Measurements from ENCODE around the gene C3orf52. TPM values are rescaled to one million over a fixed set of nuclear protein-coding genes. Genes with fewer than 3 reads are reported as not detected.

Gene C3orf52
- total RNA-seq, 1 experiment from 2014 or later, result 14.3 TPM

DNA sequence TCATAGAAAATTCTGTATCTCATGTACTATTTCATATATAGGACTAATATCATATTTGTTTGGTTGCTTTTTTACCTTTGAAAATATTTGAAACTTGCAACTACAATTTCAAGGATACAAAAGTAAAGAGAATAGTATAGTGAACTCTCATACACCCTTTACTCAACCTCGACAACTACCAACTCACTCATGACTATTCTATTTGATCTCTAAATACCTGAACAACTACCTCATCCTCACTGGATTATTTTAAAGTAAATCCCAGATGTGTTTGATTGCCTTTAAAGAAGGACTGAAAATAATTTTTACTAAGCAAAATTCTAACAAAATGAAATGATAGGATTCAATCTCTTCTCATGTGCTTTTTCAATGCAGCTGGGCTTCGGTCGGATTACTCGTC is 39.6 kb upstream of the C3orf52 start:
- Mint-ChIP-seq H3K4me3 (no peak overlapping the region), H3K27me3 (ENCODE audit: low read depth) (no peaks in the 10 kb centered on the region; the same call in 1 of the 2 replicates), H3K36me3 (no peaks in the 10 kb centered on the region), H3K27ac (no peak overlapping the region), H3K4me1 (peaks cover 23% of the 10 kb centered on the region), H3K9me3 (no peaks in the 10 kb centered on the region)
- ATAC-seq, result no peak
- ChIA-PET CTCF (no interaction called here), POLR2A (no interaction called here)
- TF ChIP-seq, protein P1, sequence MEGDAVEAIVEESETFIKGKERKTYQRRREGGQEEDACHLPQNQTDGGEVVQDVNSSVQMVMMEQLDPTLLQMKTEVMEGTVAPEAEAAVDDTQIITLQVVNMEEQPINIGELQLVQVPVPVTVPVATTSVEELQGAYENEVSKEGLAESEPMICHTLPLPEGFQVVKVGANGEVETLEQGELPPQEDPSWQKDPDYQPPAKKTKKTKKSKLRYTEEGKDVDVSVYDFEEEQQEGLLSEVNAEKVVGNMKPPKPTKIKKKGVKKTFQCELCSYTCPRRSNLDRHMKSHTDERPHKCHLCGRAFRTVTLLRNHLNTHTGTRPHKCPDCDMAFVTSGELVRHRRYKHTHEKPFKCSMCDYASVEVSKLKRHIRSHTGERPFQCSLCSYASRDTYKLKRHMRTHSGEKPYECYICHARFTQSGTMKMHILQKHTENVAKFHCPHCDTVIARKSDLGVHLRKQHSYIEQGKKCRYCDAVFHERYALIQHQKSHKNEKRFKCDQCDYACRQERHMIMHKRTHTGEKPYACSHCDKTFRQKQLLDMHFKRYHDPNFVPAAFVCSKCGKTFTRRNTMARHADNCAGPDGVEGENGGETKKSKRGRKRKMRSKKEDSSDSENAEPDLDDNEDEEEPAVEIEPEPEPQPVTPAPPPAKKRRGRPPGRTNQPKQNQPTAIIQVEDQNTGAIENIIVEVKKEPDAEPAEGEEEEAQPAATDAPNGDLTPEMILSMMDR (IDR thresholded peaks at IDR 0.05), result no peak
- TF ChIP-seq FOXJ3 (CRISPR knock-in tag; IDR thresholded peaks at IDR 0.05; ENCODE audit: borderline replicate concordance), result no peak
- TF ChIP-seq, protein P2, sequence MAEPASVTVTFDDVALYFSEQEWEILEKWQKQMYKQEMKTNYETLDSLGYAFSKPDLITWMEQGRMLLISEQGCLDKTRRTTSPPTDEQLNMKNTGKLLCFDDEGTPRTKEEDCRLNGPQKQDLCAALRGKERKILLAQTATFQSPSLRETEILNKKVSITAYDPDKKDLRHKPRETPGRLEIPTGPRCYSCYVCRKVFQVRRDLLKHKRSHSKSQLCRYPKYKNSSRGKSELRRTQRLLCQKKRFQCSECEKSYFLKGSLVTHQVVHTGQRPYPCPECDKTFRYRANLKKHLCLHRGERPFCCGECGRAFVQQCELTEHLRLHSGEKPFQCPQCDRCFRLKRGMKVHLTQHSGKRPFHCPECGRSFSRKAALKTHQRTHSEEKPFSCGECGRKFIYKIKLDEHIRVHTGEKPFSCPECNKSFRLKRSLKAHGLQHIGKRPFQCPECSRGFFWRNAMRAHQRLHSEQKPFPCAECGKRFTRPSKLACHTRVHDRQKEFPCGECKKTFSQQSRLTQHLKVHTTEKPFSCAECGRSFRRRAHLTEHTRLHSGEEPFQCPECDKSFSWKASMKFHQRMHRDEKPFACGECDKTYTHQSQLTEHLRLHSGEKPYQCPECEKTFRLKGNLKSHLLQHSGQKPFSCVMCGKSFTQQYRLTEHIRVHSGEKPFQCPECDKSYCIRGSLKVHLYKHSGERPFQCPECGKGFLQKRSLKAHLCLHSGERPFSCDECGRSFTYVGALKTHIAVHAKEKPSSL (CRISPR knock-in tag; conservative IDR thresholded peaks at IDR 0.05), result no peak
- TF ChIP-seq NR1H2 (CRISPR knock-in tag; IDR thresholded peaks at IDR 0.05), result no peak
- TF ChIP-seq, protein P3, sequence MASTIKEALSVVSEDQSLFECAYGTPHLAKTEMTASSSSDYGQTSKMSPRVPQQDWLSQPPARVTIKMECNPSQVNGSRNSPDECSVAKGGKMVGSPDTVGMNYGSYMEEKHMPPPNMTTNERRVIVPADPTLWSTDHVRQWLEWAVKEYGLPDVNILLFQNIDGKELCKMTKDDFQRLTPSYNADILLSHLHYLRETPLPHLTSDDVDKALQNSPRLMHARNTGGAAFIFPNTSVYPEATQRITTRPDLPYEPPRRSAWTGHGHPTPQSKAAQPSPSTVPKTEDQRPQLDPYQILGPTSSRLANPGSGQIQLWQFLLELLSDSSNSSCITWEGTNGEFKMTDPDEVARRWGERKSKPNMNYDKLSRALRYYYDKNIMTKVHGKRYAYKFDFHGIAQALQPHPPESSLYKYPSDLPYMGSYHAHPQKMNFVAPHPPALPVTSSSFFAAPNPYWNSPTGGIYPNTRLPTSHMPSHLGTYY (CRISPR knock-in tag; IDR thresholded peaks at IDR 0.05), result no peak
- no peak for TF ChIP-seq ETV6 (CRISPR knock-in tag; IDR thresholded peaks at IDR 0.05)
- DNase-seq (ENCODE audit: low spot score), result no peak

DNA sequence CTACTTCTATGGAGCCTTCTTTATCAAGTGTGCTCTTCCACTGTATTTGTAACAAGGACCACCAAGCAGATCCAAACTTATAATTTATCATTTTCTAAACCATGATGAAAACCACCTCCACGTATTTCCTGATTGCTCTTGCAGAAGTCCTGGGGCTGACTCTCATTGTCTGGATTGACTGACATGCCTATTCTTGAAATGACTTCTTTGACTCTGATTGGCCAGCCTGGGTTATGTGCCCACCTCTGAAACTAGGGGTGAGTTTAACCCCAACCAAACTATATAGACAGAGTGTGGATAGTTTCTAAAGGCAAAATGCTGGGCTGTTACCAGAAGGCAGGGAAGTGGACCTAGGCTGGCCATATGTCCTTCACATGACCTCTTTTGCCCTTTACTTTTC is 38.9 kb upstream of the C3orf52 start:
- Mint-ChIP-seq H3K9me3 (no peaks in the 10 kb centered on the region), H3K4me1 (peaks cover 22% of the 10 kb centered on the region), H3K36me3 (no peaks in the 10 kb centered on the region), H3K27me3 (ENCODE audit: low read depth) (no peaks in the 10 kb centered on the region; the same call in 1 of the 2 replicates), H3K27ac (no peak overlapping the region), H3K4me3 (no peak overlapping the region)
- TF ChIP-seq, protein P4, sequence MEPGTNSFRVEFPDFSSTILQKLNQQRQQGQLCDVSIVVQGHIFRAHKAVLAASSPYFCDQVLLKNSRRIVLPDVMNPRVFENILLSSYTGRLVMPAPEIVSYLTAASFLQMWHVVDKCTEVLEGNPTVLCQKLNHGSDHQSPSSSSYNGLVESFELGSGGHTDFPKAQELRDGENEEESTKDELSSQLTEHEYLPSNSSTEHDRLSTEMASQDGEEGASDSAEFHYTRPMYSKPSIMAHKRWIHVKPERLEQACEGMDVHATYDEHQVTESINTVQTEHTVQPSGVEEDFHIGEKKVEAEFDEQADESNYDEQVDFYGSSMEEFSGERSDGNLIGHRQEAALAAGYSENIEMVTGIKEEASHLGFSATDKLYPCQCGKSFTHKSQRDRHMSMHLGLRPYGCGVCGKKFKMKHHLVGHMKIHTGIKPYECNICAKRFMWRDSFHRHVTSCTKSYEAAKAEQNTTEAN (CRISPR knock-in tag; IDR thresholded peaks at IDR 0.05), result no peak
- TF ChIP-seq, protein P5, sequence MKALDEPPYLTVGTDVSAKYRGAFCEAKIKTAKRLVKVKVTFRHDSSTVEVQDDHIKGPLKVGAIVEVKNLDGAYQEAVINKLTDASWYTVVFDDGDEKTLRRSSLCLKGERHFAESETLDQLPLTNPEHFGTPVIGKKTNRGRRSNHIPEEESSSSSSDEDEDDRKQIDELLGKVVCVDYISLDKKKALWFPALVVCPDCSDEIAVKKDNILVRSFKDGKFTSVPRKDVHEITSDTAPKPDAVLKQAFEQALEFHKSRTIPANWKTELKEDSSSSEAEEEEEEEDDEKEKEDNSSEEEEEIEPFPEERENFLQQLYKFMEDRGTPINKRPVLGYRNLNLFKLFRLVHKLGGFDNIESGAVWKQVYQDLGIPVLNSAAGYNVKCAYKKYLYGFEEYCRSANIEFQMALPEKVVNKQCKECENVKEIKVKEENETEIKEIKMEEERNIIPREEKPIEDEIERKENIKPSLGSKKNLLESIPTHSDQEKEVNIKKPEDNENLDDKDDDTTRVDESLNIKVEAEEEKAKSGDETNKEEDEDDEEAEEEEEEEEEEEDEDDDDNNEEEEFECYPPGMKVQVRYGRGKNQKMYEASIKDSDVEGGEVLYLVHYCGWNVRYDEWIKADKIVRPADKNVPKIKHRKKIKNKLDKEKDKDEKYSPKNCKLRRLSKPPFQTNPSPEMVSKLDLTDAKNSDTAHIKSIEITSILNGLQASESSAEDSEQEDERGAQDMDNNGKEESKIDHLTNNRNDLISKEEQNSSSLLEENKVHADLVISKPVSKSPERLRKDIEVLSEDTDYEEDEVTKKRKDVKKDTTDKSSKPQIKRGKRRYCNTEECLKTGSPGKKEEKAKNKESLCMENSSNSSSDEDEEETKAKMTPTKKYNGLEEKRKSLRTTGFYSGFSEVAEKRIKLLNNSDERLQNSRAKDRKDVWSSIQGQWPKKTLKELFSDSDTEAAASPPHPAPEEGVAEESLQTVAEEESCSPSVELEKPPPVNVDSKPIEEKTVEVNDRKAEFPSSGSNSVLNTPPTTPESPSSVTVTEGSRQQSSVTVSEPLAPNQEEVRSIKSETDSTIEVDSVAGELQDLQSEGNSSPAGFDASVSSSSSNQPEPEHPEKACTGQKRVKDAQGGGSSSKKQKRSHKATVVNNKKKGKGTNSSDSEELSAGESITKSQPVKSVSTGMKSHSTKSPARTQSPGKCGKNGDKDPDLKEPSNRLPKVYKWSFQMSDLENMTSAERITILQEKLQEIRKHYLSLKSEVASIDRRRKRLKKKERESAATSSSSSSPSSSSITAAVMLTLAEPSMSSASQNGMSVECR (CRISPR knock-in tag; IDR thresholded peaks at IDR 0.05; ENCODE audit: borderline replicate concordance), result no peak
- DNase-seq (ENCODE audit: low spot score), result no peak
- CTCF ChIA-PET, result no interaction called here
- no peak for ATAC-seq
- POLR2A ChIA-PET, result no interaction called here

DNA sequence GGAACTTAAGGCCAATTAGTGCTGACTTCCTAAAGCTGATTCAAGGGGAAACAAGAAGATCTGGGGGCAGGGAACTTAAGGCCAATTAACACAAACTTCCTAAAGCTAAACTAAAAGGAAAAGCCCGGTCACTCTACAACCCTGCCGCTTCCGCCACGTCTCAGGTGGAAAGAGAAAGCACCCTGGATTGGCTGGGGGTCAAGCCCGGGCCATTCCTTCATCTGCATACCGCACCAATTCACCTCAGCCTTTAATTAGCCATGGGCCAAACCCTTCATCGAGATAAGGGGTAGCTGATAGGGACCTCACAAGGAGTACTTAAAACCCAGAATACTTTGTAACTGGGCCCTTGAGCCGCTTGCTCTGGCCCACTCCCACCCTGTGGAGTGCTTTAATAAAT is 37.3 kb upstream of the C3orf52 start:
- Mint-ChIP-seq H3K9me3 (no peaks in the 10 kb centered on the region), H3K4me1 (peaks cover 36% of the 10 kb centered on the region), H3K4me3 (no peak overlapping the region), H3K36me3 (no peaks in the 10 kb centered on the region), H3K27ac (no peak overlapping the region), H3K27me3 (ENCODE audit: low read depth) (no peaks in the 10 kb centered on the region; the same call in 1 of the 2 replicates)
- ATAC-seq (peak; percentile 93), DNase-seq (ENCODE audit: low spot score) (peak; percentile 33)
- ChIA-PET CTCF (interaction anchor here (0.7 kb wide), 2 partner anchors 34 to 35 kb away, joined by 3 read pairs; no protein-coding TSS in a partner anchor), POLR2A (no interaction called here)
- no peak for TF ChIP-seq SP1 (CRISPR knock-in tag; conservative IDR thresholded peaks at IDR 0.05)
- TF ChIP-seq, protein P6, sequence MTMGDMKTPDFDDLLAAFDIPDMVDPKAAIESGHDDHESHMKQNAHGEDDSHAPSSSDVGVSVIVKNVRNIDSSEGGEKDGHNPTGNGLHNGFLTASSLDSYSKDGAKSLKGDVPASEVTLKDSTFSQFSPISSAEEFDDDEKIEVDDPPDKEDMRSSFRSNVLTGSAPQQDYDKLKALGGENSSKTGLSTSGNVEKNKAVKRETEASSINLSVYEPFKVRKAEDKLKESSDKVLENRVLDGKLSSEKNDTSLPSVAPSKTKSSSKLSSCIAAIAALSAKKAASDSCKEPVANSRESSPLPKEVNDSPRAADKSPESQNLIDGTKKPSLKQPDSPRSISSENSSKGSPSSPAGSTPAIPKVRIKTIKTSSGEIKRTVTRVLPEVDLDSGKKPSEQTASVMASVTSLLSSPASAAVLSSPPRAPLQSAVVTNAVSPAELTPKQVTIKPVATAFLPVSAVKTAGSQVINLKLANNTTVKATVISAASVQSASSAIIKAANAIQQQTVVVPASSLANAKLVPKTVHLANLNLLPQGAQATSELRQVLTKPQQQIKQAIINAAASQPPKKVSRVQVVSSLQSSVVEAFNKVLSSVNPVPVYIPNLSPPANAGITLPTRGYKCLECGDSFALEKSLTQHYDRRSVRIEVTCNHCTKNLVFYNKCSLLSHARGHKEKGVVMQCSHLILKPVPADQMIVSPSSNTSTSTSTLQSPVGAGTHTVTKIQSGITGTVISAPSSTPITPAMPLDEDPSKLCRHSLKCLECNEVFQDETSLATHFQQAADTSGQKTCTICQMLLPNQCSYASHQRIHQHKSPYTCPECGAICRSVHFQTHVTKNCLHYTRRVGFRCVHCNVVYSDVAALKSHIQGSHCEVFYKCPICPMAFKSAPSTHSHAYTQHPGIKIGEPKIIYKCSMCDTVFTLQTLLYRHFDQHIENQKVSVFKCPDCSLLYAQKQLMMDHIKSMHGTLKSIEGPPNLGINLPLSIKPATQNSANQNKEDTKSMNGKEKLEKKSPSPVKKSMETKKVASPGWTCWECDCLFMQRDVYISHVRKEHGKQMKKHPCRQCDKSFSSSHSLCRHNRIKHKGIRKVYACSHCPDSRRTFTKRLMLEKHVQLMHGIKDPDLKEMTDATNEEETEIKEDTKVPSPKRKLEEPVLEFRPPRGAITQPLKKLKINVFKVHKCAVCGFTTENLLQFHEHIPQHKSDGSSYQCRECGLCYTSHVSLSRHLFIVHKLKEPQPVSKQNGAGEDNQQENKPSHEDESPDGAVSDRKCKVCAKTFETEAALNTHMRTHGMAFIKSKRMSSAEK (CRISPR knock-in tag; IDR thresholded peaks at IDR 0.05; ENCODE audit: borderline replicate concordance), result no peak
- TF ChIP-seq KAT7 (CRISPR knock-in tag; IDR thresholded peaks at IDR 0.05; ENCODE audit: borderline replicate concordance), result no peak
- no peak for TF ChIP-seq ATF1 (CRISPR knock-in tag; IDR thresholded peaks at IDR 0.05)
- TF ChIP-seq IRF2 (CRISPR knock-in tag; IDR thresholded peaks at IDR 0.05; ENCODE audit: borderline replicate concordance, low read depth), result no peak
- no peak for TF ChIP-seq ZNF671 (CRISPR knock-in tag; IDR thresholded peaks at IDR 0.05)
- TF ChIP-seq ZNF263 (CRISPR knock-in tag; IDR thresholded peaks at IDR 0.05; ENCODE audit: low read depth), result no peak
- no peak for TF ChIP-seq HMGA2 (CRISPR knock-in tag; IDR thresholded peaks at IDR 0.05)
- TF ChIP-seq CREB1 (CRISPR knock-in tag; IDR thresholded peaks at IDR 0.05), result no peak

Measured in WTC11 (cell line).